NCI-H187 treated with DMSO at 0.1 percent for 48 hours (cell line): ENCODE measurements around the gene OOSP3.
"Not testable (repeated sequence)": the region's sequence is repeated elsewhere in the genome, so short reads cannot be mapped to it uniquely, and the experiment has no call there.

Experiments used
- DNase-seq: peaks from one replicate; lab custom pipeline; 2025; lab: John Stamatoyannopoulos, UW

The OOSP3 gene

GRCh38 chr11:59878575-59878974, at the start of gene OOSP3:
Gene OOSP3, plus strand, starts transcription at chr11:59878782. Its CDS starts 27 bp downstream, at chr11:59878809.
- no peak for DNase-seq

DNA sequence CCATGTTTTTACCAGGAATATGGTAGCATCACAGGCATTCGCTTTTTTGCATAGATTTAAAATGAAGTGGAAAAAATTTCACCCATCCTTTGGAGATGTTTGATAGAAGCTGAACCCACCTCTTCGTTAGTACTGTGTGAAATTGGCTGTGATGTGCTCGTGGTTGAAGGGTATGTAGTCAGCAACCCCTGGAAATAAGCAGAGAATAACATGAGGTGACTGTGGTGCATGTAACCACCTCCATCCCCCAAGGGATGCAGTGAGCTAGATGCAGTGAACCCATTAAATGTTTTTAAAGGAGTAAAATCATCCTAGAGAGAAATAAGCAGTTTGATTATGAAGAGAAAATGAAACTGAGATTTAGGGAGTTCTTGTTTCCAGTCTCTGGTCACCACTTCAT, 49.2 kb upstream of the OOSP3 start:
- DNase-seq: no peak

- DNase-seq: no peak
Observed at GRCh38 chr11:59833602-59834001, 45.0 kb upstream of the OOSP3 start.

GRCh38 chr11:59839615-59840014, 39.0 kb upstream of the OOSP3 start:
- no peak for DNase-seq

DNA sequence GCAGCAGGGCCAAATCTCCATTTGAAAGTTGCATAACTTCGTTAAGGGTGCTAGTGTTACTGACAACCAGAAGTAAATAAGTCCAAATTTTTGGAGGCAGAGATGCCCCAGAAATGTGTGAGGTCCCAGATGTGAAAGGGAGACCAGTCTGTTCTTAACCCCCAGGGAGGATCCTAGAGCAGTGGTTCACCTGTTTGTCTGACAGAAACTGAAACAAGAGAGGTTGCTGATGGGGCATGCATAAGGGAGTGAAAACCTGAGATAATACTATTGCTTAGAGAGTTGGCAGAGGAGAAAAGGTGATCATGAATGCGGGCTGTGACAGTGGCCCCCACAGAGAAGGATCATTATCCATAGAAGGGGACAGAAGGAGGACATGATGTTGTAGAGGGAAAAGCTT, 37.1 kb upstream of the OOSP3 start:
- no peak for DNase-seq

- no peak for DNase-seq
Observed at GRCh38 chr11:59842316-59842715, 36.3 kb upstream of the OOSP3 start.

DNA sequence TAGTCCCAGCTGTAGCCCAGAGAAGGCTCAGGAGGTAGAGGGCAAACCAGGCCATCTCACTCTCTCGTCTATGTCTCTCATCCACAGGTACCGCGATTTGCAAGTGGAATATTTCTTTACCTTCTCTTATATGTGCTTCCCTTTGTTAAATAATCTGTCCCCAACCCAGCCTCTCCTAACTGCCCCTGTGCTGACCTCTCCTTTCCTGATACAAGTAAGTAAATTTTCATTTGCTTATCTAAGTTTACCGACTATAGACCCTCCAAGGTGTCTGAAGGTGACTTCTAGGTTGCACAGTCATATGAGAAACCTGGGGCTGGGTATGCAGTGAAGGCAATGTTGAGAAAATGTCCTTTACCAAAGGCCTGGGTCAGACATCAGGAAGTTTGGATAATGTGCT, 33.2 kb upstream of the OOSP3 start, which contains the start of gene CBLIF:
Gene CBLIF (minus strand): TSS at position 101 of the 400 bp plus-strand sequence. CDS start 46 bp downstream, at position 55.
- DNase-seq: no peak

GRCh38 chr11:59846556-59846955, 32.0 kb upstream of the OOSP3 start:
- no peak for DNase-seq

GRCh38 chr11:59847626-59848025, 31.0 kb upstream of the OOSP3 start:
- no peak for DNase-seq

DNA sequence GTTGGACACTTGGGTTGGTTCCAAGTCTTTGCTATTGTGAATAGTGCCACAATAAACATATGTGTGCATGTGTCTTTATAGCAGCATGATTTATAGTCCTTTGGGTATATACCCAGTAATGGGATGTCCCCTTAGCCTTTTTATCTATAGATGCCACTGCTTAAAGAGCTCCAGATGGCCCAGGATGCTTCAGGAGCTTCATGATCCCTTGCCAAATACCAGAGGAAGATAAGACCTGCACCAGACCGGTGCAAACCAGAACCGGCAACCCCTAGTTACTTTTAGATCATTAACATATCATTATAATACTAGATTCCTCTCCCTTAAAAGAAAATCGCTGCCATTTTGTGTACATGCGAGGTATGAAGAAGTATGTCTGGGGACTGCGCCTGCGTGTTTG, 30.1 kb upstream of the OOSP3 start:
- DNase-seq: not testable (repeated sequence)

GRCh38 chr11:59849129-59849528, 29.5 kb upstream of the OOSP3 start:
- DNase-seq: no peak

DNA sequence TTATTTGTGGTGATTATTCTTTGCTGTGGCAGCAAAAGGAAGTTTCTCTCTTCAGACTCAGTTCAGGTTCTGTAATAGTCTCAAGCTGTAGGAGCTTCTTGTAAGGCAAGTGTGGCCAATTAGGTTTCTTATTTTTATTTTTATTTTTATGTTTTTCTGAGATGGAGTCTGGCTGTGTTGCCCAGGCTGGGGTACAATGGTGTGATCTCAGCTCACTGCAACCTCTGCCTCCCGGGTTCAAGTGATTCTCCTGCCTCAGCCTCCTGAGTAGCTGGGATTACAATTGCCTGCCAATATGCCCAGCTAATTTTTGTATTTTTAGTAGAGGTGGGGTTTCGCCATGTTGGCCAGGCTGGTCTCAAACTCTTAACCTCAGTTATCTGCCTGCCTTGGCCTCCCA, 29.0 kb upstream of the OOSP3 start:
- DNase-seq: not testable (repeated sequence)

DNA sequence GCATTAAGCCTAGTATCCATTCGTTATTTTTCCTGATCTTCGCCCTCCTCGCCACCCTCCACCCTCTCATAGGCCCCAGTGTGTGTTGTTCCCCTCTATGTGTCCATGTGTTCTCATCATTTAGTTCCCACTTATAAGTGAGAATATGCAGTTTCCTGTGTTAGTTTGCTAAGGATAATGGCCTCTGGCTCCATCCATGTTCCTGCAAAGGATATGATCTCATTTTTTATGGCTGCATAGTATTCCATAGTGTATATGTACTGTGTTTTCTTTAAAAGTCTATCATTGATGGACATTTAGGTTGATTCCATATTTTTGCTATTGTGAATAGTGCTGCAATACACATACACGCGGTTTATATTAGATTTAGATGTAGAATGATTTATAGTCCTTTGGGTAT, 27.2 kb upstream of the OOSP3 start:
- DNase-seq: not testable (repeated sequence)

- no peak for DNase-seq
Observed at GRCh38 chr11:59854871-59855270, 23.7 kb upstream of the OOSP3 start.

- no peak for DNase-seq
Observed at GRCh38 chr11:59857439-59858434, 20.8 kb upstream of the OOSP3 start.

DNA sequence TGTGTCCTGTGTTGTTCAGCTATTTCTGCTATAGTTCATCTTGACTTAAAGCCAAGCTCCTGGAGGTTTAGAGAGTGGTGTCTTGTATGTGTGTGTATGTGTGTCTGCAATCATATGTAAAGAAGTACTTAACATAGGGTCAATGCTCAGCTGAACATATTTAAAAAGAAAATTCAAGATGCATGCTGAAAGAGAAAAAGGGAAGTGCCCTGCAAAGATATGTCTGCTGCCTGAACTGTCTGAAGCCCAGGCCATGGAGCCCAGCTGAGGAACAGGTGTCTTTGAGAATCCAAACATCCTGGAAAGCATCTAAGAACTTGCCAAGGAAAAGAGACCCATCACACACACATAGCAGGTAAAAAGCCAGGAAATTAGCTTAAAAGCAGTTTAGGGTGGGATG, 18.9 kb upstream of the OOSP3 start:
- DNase-seq: no peak

- DNase-seq: no peak
Observed at GRCh38 chr11:59862252-59862651, 16.3 kb upstream of the OOSP3 start.

DNA sequence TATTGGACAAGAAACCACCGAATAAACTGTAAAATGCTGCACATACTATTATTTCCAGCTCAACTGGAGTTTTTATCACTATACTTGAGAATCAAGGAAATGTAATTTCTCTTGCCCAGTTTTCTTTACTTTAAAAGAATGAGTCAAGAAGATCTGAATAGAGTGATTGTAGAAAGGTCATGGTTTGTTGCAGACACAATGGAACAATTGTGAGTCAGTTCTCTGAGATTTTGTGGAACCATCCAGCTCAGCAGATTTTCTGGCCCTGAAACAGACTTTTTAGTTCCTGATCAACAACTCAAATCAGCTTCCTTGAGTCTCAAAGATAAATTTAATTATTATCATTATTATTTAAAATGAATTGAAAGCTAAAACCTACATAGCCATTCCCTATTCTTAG, 13.6 kb upstream of the OOSP3 start:
- DNase-seq: no peak

- DNase-seq: no peak
Observed at GRCh38 chr11:59866397-59866796, 12.2 kb upstream of the OOSP3 start, which contains the start of gene TCN1. Gene TCN1, minus strand, starts transcription at chr11:59866487. Its CDS starts 17 bp downstream, at chr11:59866470.

DNA sequence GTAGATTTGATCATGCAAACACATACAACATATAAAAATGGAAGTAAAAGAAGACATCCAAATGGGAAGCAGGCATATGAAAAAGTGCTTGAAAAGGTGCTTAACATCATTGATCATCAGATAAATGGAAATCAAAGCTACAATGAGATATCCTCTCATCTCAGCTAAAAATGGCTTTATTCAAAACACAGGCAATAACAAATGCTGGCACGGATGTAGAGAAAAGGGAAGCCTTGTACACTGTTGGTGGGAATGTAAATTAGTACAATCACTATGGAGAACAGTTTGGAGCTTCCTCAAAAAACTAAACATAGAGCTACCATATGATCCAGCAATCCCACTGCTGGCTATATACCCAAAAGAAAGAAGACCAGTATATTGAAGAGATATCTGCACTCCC, 11.7 kb upstream of the OOSP3 start:
- no peak for DNase-seq

DNA sequence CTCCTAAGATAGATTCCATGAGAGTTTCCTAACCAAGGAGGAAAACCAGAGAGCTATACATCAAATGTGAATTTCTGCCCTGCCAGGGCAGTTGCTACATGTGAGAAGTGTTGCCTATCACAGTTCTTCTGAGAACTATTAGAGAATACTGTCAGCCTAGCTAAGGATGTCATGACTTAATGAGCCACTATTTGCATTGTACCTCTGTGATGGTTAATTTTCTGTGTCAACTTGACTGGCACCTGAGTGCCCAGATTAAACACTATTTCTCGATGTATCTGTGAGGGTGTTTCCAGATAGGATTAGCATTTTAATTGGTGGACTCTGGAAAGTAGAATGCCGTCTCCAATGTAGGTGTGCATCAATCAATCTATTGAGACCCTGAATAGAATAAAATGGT, 10.6 kb upstream of the OOSP3 start:
- no peak for DNase-seq

DNA sequence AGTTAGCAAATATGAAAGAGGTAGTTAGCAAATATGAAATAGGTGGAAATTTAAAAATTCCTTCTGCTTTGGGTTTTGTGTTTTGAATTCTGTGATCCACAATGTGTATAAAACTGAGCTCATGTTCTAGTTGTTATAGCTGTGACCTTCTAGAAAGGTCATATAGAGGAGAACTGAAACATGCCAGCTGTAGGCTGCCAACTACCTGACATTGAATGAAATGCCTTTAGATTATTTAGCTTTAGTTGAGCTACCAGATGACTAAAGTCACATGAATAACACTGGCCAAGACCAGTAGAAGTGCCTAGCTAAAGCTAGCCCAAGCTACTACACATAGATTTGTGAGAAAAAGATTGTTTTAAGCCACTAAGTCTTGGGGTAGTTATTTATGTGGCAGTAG, 6.5 kb upstream of the OOSP3 start:
- no peak for DNase-seq

- no peak for DNase-seq
Observed at GRCh38 chr11:59875856-59876519, 2.6 kb upstream of the OOSP3 start.
